Uterus (tissue), 4 donors: ENCODE measurements around the gene SLC38A10. TPM values are rescaled to one million over a fixed set of nuclear protein-coding genes. Genes with fewer than 3 reads are reported as not detected.

Experiments
- DNase-seq, 2 donors: peaks; one replicate each; pipeline ENCODE4 v3.0.0-alpha.2; 2019 to 2020
- H3K27ac ChIP-seq, 2 donors: fragments of 200-600 bp; sonication (generic); 1 replicate in 1 of 2; 2 replicates in 1 of 2; pipeline ENCODE4 v1.5.1; 2016 to 2018
- H3K27me3 ChIP-seq, 2 donors: fragments of 200-600 bp; sonication (generic); one replicate each; pipeline ENCODE4 v1.5.1; 2018 to 2019; ENCODE audit warnings: control low read depth in 1 of 2
- H3K36me3 ChIP-seq, 2 donors: fragments of 200-600 bp; sonication (generic); one replicate each; pipeline ENCODE4 v1.5.1; 2019; ENCODE audit warnings: control low read depth in 1 of 2
- H3K4me1 ChIP-seq, 2 donors: fragments of 200-600 bp; sonication (generic); one replicate each; pipeline ENCODE4 v1.5.1; 2018 to 2019; ENCODE audit warnings: control low read depth in 1 of 2
- H3K4me3 ChIP-seq, 2 donors: fragments of 200-600 bp; sonication (generic); 1 replicate in 1 of 2; 2 replicates in 1 of 2; pipeline ENCODE4 v1.5.1; 2018 to 2019; ENCODE audit warnings: mild to moderate bottlenecking in 1 of 2
- H3K9me3 ChIP-seq, 2 donors: fragments of 200-600 bp; sonication (generic); one replicate each; pipeline ENCODE4 v1.5.1; 2019; ENCODE audit warnings: control low read depth in 1 of 2
- POLR2A ChIP-seq, 2 donors: fragments of 450-650 bp; IDR thresholded peaks; one replicate each; pipeline ENCODE4 v1.6.1; 2016; ENCODE audit warnings: antibody characterized with exemption in 2 of 2, mild to moderate bottlenecking in 1 of 2, moderate library complexity in 1 of 2
- intact Hi-C: fragments of 100-400 bp; cut with DNase I; formaldehyde crosslinking; loops from one replicate; pipeline ENCODE4 v1.15.1; 2023; ENCODE audit warnings: low total_unique reads
- total RNA-seq, 4 donors: library from RNA; depleted of rRNA in 3 of 4; stranded (reverse); fragments of >200 nt in 3 of 4; gene quantifications; one replicate each; pipeline versions ENCODE4 v1.1.0 to v1.2.4, GENCODE V29; 2014 to 2023
- TF ChIP-seq, protein P1 (sequence below), 4 experiments: fragments of 200-600 bp in 2 of 4; fragments of 450-650 bp in 2 of 4; sonication (generic) in 2 of 4; IDR thresholded peaks; one replicate each; pipeline ENCODE4 v1.5.1; 2016 to 2019; ENCODE audit warnings: antibody characterized with exemption in 4 of 4, mild to moderate bottlenecking in 2 of 4, moderate library complexity in 1 of 4
- donor health status: DM: yes; HTN: yes; CAD: no.

Gene SLC38A10
- total RNA-seq, 4 donors from 2014 or later: 50.7 to 55.4 (median 53.3) TPM

DNA sequence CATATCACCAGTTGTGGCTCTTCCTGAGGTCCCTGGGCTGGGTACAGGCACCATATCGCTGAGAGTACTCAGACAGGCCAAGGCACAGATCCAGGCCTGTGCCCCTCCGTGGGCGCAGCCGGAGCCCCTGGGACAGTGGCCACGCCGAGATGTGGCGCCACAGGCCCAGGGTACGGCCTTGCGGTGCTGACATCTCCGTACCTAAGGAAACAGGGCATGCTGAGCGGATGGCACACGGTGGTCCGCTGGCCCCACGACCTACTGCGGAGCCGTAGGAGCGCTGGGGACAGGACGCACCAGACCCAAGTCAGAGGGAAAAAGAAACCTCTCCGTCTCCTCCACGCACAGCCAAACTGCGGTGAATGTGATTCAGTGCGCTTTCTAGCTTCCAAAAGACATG, 29.5 kb downstream of the SLC38A10 start:
- intact Hi-C loops: no loop called here
- no peaks in the 10 kb centered on the region for H3K36me3 ChIP-seq
- TF ChIP-seq POLR2A (IDR thresholded peaks at IDR 0.05): no peak
- TF ChIP-seq, protein P1, sequence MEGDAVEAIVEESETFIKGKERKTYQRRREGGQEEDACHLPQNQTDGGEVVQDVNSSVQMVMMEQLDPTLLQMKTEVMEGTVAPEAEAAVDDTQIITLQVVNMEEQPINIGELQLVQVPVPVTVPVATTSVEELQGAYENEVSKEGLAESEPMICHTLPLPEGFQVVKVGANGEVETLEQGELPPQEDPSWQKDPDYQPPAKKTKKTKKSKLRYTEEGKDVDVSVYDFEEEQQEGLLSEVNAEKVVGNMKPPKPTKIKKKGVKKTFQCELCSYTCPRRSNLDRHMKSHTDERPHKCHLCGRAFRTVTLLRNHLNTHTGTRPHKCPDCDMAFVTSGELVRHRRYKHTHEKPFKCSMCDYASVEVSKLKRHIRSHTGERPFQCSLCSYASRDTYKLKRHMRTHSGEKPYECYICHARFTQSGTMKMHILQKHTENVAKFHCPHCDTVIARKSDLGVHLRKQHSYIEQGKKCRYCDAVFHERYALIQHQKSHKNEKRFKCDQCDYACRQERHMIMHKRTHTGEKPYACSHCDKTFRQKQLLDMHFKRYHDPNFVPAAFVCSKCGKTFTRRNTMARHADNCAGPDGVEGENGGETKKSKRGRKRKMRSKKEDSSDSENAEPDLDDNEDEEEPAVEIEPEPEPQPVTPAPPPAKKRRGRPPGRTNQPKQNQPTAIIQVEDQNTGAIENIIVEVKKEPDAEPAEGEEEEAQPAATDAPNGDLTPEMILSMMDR (IDR thresholded peaks at IDR 0.05): no peak

DNA sequence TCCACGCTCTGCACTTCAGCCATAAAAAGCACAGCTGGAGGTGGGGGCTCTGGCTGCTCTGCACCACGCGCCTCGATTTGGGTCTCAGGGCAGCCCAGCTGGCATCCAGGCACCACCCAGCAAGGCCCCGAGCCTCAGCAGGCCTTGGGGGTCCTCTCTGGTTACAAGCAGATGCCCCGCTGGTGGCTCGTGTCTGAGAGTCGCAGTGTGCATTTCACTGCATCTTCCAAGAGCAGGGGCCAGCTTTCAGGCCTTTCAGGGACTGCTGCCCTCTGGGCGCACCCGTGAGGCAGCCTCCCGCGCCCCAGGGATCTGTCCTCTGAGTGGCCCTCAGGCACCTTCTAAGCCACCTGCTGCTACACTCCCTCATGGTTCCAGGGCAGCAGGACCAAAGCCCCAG, 30.5 kb downstream of the SLC38A10 start:
- no peak for DNase-seq
- Histone ChIP-seq H3K27me3 (no peaks in the 10 kb centered on the region), H3K4me3 (no peak overlapping the region), H3K9me3 (no peaks in the 10 kb centered on the region), H3K4me1 (no peaks in the 10 kb centered on the region), H3K36me3 (no peaks in the 10 kb centered on the region), H3K27ac (no peak overlapping the region)
- intact Hi-C loops: no loop called here
- TF ChIP-seq POLR2A (IDR thresholded peaks at IDR 0.05): no peak
- TF ChIP-seq, protein P1 (IDR thresholded peaks at IDR 0.05): no peak

More for the DNA sequence above, 29.5 kb downstream of the SLC38A10 start:
- Histone ChIP-seq H3K27ac (no peak overlapping the region), H3K27me3 (no peaks in the 10 kb centered on the region), H3K9me3 (no peaks in the 10 kb centered on the region), H3K4me1 (no peaks in the 10 kb centered on the region), H3K4me3 (no peak overlapping the region)
- DNase-seq: no peak

DNA sequence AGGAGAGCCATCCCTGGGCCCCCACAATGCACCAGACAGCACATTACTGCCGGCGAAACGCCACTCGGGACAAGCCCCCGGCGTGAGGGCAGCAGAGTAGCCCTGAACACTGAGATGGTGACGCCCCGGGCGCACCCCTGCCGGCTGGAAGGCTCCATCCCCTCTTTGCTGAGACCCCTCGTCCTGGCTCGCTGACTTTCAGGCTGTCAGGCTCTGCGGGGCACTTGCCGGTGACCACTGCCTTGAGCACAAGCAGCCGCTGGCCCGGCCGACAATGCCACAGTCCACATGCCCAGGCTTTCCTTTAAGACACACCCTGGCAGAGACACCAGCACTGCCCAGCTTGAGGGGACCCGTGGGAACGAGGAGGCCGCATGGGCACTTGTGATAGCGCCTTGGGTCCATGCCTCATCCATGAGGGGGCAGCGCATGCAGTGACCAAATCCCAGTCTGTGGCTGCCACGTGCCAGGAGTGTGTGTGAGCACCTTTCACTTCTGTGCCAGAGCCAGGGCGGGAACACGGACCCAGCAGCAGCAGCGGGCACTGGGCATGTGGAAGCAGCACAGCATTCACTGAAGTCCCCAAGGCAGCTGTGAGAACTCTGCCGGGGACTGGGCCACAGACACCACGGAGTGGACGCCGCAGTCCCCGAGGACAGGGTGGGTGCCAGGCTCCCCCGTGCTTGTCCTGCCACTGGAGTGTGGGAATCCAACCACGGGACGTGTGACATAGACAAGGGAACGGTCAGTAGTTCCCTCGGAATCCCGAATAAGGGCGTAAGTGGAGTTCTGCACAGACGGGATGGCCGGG, 31.5 kb downstream of the SLC38A10 start:
- Histone ChIP-seq H3K4me1 (no peaks in the 10 kb centered on the region), H3K9me3 (no peaks in the 10 kb centered on the region), H3K4me3 (no peak overlapping the region), H3K27me3 (no peaks in the 10 kb centered on the region), H3K36me3 (no peaks in the 10 kb centered on the region), H3K27ac (no peak overlapping the region)
- no peak for TF ChIP-seq POLR2A (IDR thresholded peaks at IDR 0.05)
- TF ChIP-seq, protein P1 (IDR thresholded peaks at IDR 0.05): no peak
- intact Hi-C loops: no loop called here
- DNase-seq: no peak

DNA sequence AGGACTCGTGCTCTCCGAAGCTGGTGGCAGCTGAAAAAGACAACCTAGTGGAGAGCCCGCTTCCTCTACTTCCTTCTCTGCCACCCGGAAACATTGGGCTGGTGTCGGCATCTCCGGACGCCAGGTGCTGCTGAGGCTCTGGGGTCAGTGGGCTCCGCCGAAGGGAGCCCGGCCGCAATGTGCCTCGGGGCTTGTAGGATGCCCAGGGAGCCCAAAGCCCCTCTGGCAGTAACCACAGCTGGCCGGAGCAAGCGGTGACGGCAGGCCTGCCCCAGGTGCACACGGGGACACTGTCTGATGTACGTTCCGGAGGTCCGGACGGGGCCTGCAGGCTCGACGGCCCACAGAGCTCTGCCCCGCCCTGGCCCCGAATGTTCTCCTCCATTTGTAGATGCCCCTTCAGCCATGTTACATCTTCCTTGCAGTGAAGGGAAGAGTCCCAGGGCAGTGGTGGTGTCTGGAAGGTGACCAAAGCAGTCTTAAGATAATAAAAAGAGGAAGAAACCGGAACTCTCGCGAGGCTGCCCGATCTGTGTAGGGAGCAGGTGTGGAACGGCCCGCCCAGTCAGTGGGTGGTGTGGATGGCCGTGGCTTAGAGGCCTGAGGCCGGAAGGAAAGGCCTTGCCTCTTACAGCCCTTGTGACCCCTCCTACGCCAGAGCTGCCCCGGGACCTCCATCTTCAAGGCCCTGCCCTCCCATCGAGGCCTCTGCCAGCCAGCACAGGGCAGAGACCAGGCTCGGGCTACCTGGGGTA, 33.3 kb downstream of the SLC38A10 start:
- no peaks in the 10 kb centered on the region for H3K27me3 ChIP-seq
- H3K4me1 ChIP-seq: no peaks in the 10 kb centered on the region
- DNase-seq: no peak
- TF ChIP-seq, protein P1 (IDR thresholded peaks at IDR 0.05): no peak
- no peak for TF ChIP-seq POLR2A (IDR thresholded peaks at IDR 0.05)
- intact Hi-C loops: no loop called here
- no peaks in the 10 kb centered on the region for H3K36me3 ChIP-seq
- no peaks in the 10 kb centered on the region for H3K9me3 ChIP-seq
- no peak overlapping the region for H3K4me3 ChIP-seq
- no peak overlapping the region for H3K27ac ChIP-seq

DNA sequence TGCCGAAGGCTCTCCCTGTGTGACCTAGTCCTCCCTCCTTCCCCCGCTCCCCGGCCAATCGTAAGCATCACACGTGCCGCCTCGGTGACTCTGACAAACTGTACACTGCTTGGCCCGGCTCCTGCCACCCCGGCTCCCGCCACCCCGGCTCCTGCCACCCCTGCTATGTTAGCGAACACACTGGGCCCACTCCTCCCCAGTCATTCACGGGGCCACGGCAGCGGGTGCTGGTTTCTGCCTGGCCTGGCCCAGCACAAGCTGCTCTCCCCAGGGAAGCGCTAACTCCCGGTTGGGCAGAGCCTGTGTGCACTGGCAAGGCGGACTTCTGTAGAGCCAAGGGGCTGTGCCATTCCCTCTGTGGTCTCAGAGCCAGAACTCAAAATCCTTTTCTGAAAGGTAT, 34.0 kb downstream of the SLC38A10 start:
- Histone ChIP-seq H3K4me1 (no peaks in the 10 kb centered on the region), H3K4me3 (no peak overlapping the region), H3K9me3 (no peaks in the 10 kb centered on the region), H3K27me3 (no peaks in the 10 kb centered on the region), H3K36me3 (no peaks in the 10 kb centered on the region), H3K27ac (no peak overlapping the region)
- TF ChIP-seq, protein P1 (IDR thresholded peaks at IDR 0.05): no peak
- no peak for TF ChIP-seq POLR2A (IDR thresholded peaks at IDR 0.05)
- intact Hi-C loops: no loop called here
- no peak for DNase-seq
